ENCODE results near the gene DLGAP1.

Gene DLGAP1

GRCh38 chr18:4284528-4284927 is 170.6 kb downstream of the DLGAP1 start:
- DNase-seq: no peak

GRCh38 chr18:4283746-4284291 is 171.3 kb downstream of the DLGAP1 start:
- DNase-seq: no peak

- DNase-seq: no peak
Measured at GRCh38 chr18:4282954-4283353, 172.2 kb downstream of the DLGAP1 start.

- no peak for DNase-seq
Measured at GRCh38 chr18:4276953-4277585, 178.0 kb downstream of the DLGAP1 start.

- no peak for DNase-seq
Measured at GRCh38 chr18:4271952-4272351, 183.2 kb downstream of the DLGAP1 start.

- DNase-seq: no peak
Measured at GRCh38 chr18:4270988-4271387, 184.1 kb downstream of the DLGAP1 start.

GRCh38 chr18:4270016-4270415 is 185.1 kb downstream of the DLGAP1 start:
- no peak for DNase-seq

- DNase-seq: no peak
Measured at GRCh38 chr18:4267641-4268040, 187.5 kb downstream of the DLGAP1 start.

GRCh38 chr18:4264347-4264791 is 190.7 kb downstream of the DLGAP1 start:
- no peak for DNase-seq

GRCh38 chr18:4260107-4260506 is 195.0 kb downstream of the DLGAP1 start:
- DNase-seq: no peak

GRCh38 chr18:4256766-4257417 is 198.2 kb downstream of the DLGAP1 start:
- no peak for DNase-seq

- DNase-seq: no peak
Measured at GRCh38 chr18:4254840-4255239, 200.3 kb downstream of the DLGAP1 start.

GRCh38 chr18:4252829-4253228 is 202.3 kb downstream of the DLGAP1 start:
- DNase-seq: no peak

GRCh38 chr18:4251873-4252272 is 203.2 kb downstream of the DLGAP1 start:
- no peak for DNase-seq

GRCh38 chr18:4251206-4251605 is 203.9 kb downstream of the DLGAP1 start:
- DNase-seq: no peak

GRCh38 chr18:4250141-4250540 is 205.0 kb downstream of the DLGAP1 start:
- DNase-seq: no peak

GRCh38 chr18:4248686-4249085 is 206.4 kb downstream of the DLGAP1 start:
- DNase-seq: no peak

- no peak for DNase-seq
Measured at GRCh38 chr18:4246374-4246773, 208.7 kb downstream of the DLGAP1 start.

- no peak for DNase-seq
Measured at GRCh38 chr18:4245456-4245855, 209.7 kb downstream of the DLGAP1 start.

GRCh38 chr18:4242431-4243161 is 212.5 kb downstream of the DLGAP1 start:
- no peak for DNase-seq

- no peak for DNase-seq
Measured at GRCh38 chr18:4241090-4241617, 214.0 kb downstream of the DLGAP1 start.

- no peak for DNase-seq
Measured at GRCh38 chr18:4238966-4239365, 216.1 kb downstream of the DLGAP1 start.

- no peak for DNase-seq
Measured at GRCh38 chr18:4237664-4238041, 217.5 kb downstream of the DLGAP1 start.

All from activated CD4-positive, alpha-beta T cell treated with anti-CD3 and anti-CD28 coated beads, Interleukin-2, amount 50 U/mL, for 4 hours (primary cell).